Measurements from ENCODE around the gene PKDREJ. TPM values are rescaled to one million over a fixed set of nuclear protein-coding genes. Genes with fewer than 3 reads are reported as not detected.

The PKDREJ gene
- total and polyA plus RNA-seq, 4 donors = 0.02 to 0.06 (median 0.03) TPM

- DNase-seq (no peak), ATAC-seq (ENCODE audit: insufficient read depth, low FRiP score) (no peak)
- Histone ChIP-seq H3K27me3 (ENCODE audit: control insufficient read depth in 3 of 3, insufficient read depth in 3 of 3, low read length in 2 of 3) (no peaks in the 10 kb centered on the region), H3K36me3 (ENCODE audit: control insufficient read depth in 4 of 4, insufficient read depth in 4 of 4, low read length in 4 of 4) (peaks cover 7 to 20% (median 10%) of the 10 kb centered on the region in 4 donors), H3K27ac (ENCODE audit: low read depth in 1 of 2, low read length in 1 of 2) (no peak overlapping the region), H3K4me1 (ENCODE audit: control insufficient read depth in 5 of 5, insufficient read depth in 5 of 5, low read length in 5 of 5) (no peaks in the 10 kb centered on the region), H3K9me3 (ENCODE audit: control insufficient read depth in 4 of 4, insufficient read depth in 3 of 4, low read length in 3 of 4) (no peaks in the 10 kb centered on the region), H3K4me3 (no peak overlapping the region), H3K9ac (ENCODE audit: insufficient read depth in 1 of 2, low read length in 2 of 2) (no peak overlapping the region)
- 45 to 76% methylated on average over 20 of the region's 20 CpGs for WGBS, 2 donors
- no peak for TF ChIP-seq CTCF (IDR thresholded peaks at IDR 0.05; ENCODE audit: control extremely low read depth, extremely low read depth)
Measured at GRCh38 chr22:46239261-46240048, 23.7 kb downstream of the PKDREJ start.

- Histone ChIP-seq H3K27ac (ENCODE audit: low read depth in 1 of 2, low read length in 1 of 2) (no peak overlapping the region), H3K9me3 (ENCODE audit: control insufficient read depth in 4 of 4, insufficient read depth in 3 of 4, low read length in 3 of 4) (no peaks in the 10 kb centered on the region), H3K9ac (ENCODE audit: insufficient read depth in 1 of 2, low read length in 2 of 2) (no peak overlapping the region), H3K36me3 (ENCODE audit: control insufficient read depth in 4 of 4, insufficient read depth in 4 of 4, low read length in 4 of 4) (peaks cover 2 to 18% (median 9%) of the 10 kb centered on the region in 4 donors), H3K4me1 (ENCODE audit: control insufficient read depth in 5 of 5, insufficient read depth in 5 of 5, low read length in 5 of 5) (no peaks in the 10 kb centered on the region), H3K27me3 (ENCODE audit: control insufficient read depth in 3 of 3, insufficient read depth in 3 of 3, low read length in 2 of 3) (no peaks in the 10 kb centered on the region), H3K4me3 (no peak overlapping the region)
- ATAC-seq (ENCODE audit: insufficient read depth, low FRiP score) = no peak
- DNase-seq = no peak
- no peak for TF ChIP-seq CTCF (IDR thresholded peaks at IDR 0.05; ENCODE audit: control extremely low read depth, extremely low read depth)
- WGBS, 2 donors = 92 to 96% methylated on average over 16 of the region's 16 CpGs
Measured at GRCh38 chr22:46238541-46238940, 24.6 kb downstream of the PKDREJ start.

GRCh38 chr22:46237453-46238124, 25.6 kb downstream of the PKDREJ start:
- Histone ChIP-seq H3K36me3 (ENCODE audit: control insufficient read depth in 4 of 4, insufficient read depth in 4 of 4, low read length in 4 of 4) (peaks cover under 1 to 16% (median 11%) of the 10 kb centered on the region in 4 donors), H3K27ac (ENCODE audit: low read depth in 1 of 2, low read length in 1 of 2) (peak overlapping the region in 1 of 2 donors; percentile 28), H3K4me3 (no peak overlapping the region), H3K9me3 (ENCODE audit: control insufficient read depth in 4 of 4, insufficient read depth in 3 of 4, low read length in 3 of 4) (peaks cover 0 to 2% (median 0%) of the 10 kb centered on the region in 4 donors), H3K9ac (ENCODE audit: insufficient read depth in 1 of 2, low read length in 2 of 2) (no peak overlapping the region), H3K4me1 (ENCODE audit: control insufficient read depth in 5 of 5, insufficient read depth in 5 of 5, low read length in 5 of 5) (no peaks in the 10 kb centered on the region), H3K27me3 (ENCODE audit: control insufficient read depth in 3 of 3, insufficient read depth in 3 of 3, low read length in 2 of 3) (no peaks in the 10 kb centered on the region)
- 85 to 89% methylated on average over 12 of the region's 12 CpGs for WGBS, 2 donors
- DNase-seq (no peak), ATAC-seq (ENCODE audit: insufficient read depth, low FRiP score) (no peak)
- no peak for TF ChIP-seq CTCF (IDR thresholded peaks at IDR 0.05; ENCODE audit: control extremely low read depth, extremely low read depth)

Measured in lung (tissue), 12 donors.